ENCODE data around the gene PPP1R37. TPM values are rescaled to one million over a fixed set of nuclear protein-coding genes. Genes with fewer than 3 reads are reported as not detected.

The PPP1R37 gene
- total and polyA plus RNA-seq, 2 donors (not counting 3 experiments of a cell fraction or from before 2014, with no cell fraction given), result 16.2 to 27.1 TPM

- H3K79me2 ChIP-seq (ENCODE audit: control insufficient read depth, insufficient read depth, low read length), result peaks cover 29% of the 10 kb centered on the region
- POLR2A ChIA-PET, result interaction anchor here (1.1 kb wide), 1 partner anchor 13 kb away, joined by 7 read pairs; no protein-coding TSS in a partner anchor
- CTCF ChIA-PET, result interaction anchor here (1.4 to 1.6 kb wide), 2 partner anchors 8 to 35 kb away, joined by 5 to 9 read pairs; no protein-coding TSS in a partner anchor
Observed at GRCh38 chr19:45051929-45052579, 40.9 kb upstream of the PPP1R37 start.

More at GRCh38 chr19:45051929-45052579, 40.9 kb upstream of the PPP1R37 start:
- Histone ChIP-seq H3K27ac (ENCODE audit: insufficient read depth, low read depth, low read length) (no peak overlapping the region), H3K4me1 (ENCODE audit: control insufficient read depth, extremely low read depth, insufficient read depth, low read length) (no peaks in the 10 kb centered on the region), H3K9me1 (replicated peaks; ENCODE audit: control insufficient read depth, extremely low read depth, insufficient read depth, low read length) (no peaks in the 10 kb centered on the region), H4K20me1 (replicated peaks; ENCODE audit: control insufficient read depth, extremely low read depth, insufficient read depth, low read length) (no peaks in the 10 kb centered on the region), H3K4me2 (ENCODE audit: insufficient read depth, low read length) (no peak overlapping the region), H3K9ac (replicated peaks; ENCODE audit: extremely low read depth, insufficient read depth, low read length) (no peak overlapping the region), H2AFZ (ENCODE audit: low read depth, low read length) (no peak overlapping the region), H3K36me3 (ENCODE audit: control insufficient read depth in 2 of 2, extremely low read depth in 1 of 2, insufficient read depth in 2 of 2, low read length in 2 of 2) (peaks cover 8 to 29% of the 10 kb centered on the region in 2 experiments), H3K9me3 (replicated peaks; ENCODE audit: control insufficient read depth, insufficient read depth, low read length) (no peaks in the 10 kb centered on the region), H3K27me3 (ENCODE audit: control insufficient read depth in 2 of 2, insufficient read depth in 2 of 2, low read length in 2 of 2) (no peaks in the 10 kb centered on the region), H3K4me3 (replicated peaks in 1 of 3; ENCODE audit: insufficient read depth in 1 of 3, low read depth in 1 of 3, low read length in 3 of 3) (no peak overlapping the region)
- dilution Hi-C loops (cut with MboI; ENCODE audit: extremely low pct_ligation_motif_present, low sequenced_read_pairs), result no loop called here
- TF ChIP-seq CTCF (IDR thresholded peaks at IDR 0.05; ENCODE audit: extremely low read depth in 1 of 2, insufficient read depth in 1 of 2, low read depth in 1 of 2, low read length in 2 of 2), result no peak
- no peak for DNase-seq (ENCODE audit: low read depth, low spot score)
- no TSS peak for BruUV-seq (replicated peaks)
- no peak for FAIRE-seq
- intact Hi-C loops (cut with micrococcal nuclease), result no loop called here

Measured in endothelial cell of umbilical vein (primary cell).